Activated T-helper 17 cell treated with anti-CD3 and anti-CD28 coated beads, Interleukin-2, amount 50 U/mL, for 72 hours (primary cell): ENCODE measurements around the gene TASP1. TPM values are rescaled to one million over a fixed set of nuclear protein-coding genes. Genes with fewer than 3 reads are reported as not detected.
"Not testable (repeated sequence)": the region's sequence is repeated elsewhere in the genome, so short reads cannot be mapped to it uniquely, and the experiment has no call there.

Experiments used
- ATAC-seq: fragments of 150-1000 bp; cut with Tn5 transposase; replicated peaks from 2 replicates; pipeline ENCODE4 v1.10.0; 2021; ENCODE audit warnings: mild to moderate bottlenecking, moderate library complexity
- H3K27ac Mint-ChIP-seq: one replicate; pipeline ENCODE4 v1.8.0; 2022; ENCODE audit warnings: mixed read lengths
- H3K27me3 Mint-ChIP-seq: one replicate; pipeline ENCODE4 v1.8.0; 2022; ENCODE audit warnings: mixed read lengths
- H3K36me3 Mint-ChIP-seq: one replicate; pipeline ENCODE4 v1.8.0; 2022; ENCODE audit warnings: low read depth, mild to moderate bottlenecking, mixed read lengths
- H3K4me1 Mint-ChIP-seq: one replicate; pipeline ENCODE4 v1.8.0; 2022; ENCODE audit warnings: mixed read lengths
- H3K4me3 Mint-ChIP-seq: one replicate; pipeline ENCODE4 v1.8.0; 2022; ENCODE audit warnings: mild to moderate bottlenecking, mixed read lengths
- H3K9me3 Mint-ChIP-seq: one replicate; pipeline ENCODE4 v1.8.0; 2022; ENCODE audit warnings: mixed read lengths
- total RNA-seq, 2 donors: library from RNA; stranded (reverse); gene quantifications; one replicate each; pipeline ENCODE4 v1.2.3, GENCODE V29; 2022

Gene TASP1
- total RNA-seq, 2 donors from 2014 or later: 8.6 to 11.2 TPM

GRCh38 chr20:13517831-13518230, 120.9 kb downstream of the TASP1 start:
- peaks cover 19% of the 10 kb centered on the region for H3K9me3 Mint-ChIP-seq
- H3K27me3 Mint-ChIP-seq: no peaks in the 10 kb centered on the region
- no peak for ATAC-seq
- H3K4me3 Mint-ChIP-seq: no peak overlapping the region
- H3K27ac Mint-ChIP-seq: no peak overlapping the region
- H3K36me3 Mint-ChIP-seq: peaks cover 51% of the 10 kb centered on the region
- no peaks in the 10 kb centered on the region for H3K4me1 Mint-ChIP-seq

GRCh38 chr20:13515796-13516558, 122.8 kb downstream of the TASP1 start:
- ATAC-seq: no peak
- Mint-ChIP-seq H3K4me3 (no peak overlapping the region), H3K27ac (no peak overlapping the region), H3K27me3 (no peaks in the 10 kb centered on the region), H3K4me1 (no peaks in the 10 kb centered on the region), H3K9me3 (peaks cover 9% of the 10 kb centered on the region), H3K36me3 (peaks cover 46% of the 10 kb centered on the region)

GRCh38 chr20:13515291-13515690, 123.4 kb downstream of the TASP1 start:
- H3K27ac Mint-ChIP-seq: no peak overlapping the region
- H3K27me3 Mint-ChIP-seq: no peaks in the 10 kb centered on the region
- H3K4me3 Mint-ChIP-seq: no peak overlapping the region
- H3K9me3 Mint-ChIP-seq: peaks cover 9% of the 10 kb centered on the region
- no peak for ATAC-seq
- peaks cover 46% of the 10 kb centered on the region for H3K36me3 Mint-ChIP-seq
- H3K4me1 Mint-ChIP-seq: no peaks in the 10 kb centered on the region

DNA sequence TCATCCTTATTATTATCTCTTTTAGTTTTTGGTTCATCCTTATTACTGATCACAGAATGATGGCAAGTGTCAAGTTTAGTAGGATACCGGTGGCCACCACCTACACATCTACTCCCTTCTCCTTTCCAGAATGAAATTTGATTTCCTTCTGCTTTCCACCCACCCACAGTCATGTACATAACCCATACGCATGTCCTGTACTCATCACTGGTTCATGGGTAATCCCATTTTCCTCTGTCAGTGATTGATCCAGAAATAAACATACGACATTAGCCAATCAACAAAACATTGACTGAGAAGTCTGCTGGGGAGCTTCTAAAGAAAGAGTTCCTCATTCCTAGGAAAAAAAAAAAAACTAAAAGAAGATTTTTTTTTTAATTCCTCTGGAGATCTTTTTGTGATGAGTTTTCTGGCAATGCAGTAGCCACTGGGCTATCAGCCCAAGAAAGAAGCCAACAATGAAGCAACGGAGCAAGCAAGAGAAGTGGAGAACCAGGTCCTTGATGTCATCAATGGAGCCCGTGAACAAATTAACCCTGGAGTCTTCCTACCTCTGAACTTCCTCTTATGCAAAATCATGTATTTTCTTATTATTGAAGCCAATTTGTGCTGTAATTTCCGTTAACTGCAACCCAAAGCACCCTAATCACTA, 127.8 kb downstream of the TASP1 start:
- no peak overlapping the region for H3K27ac Mint-ChIP-seq
- no peak for ATAC-seq
- H3K4me3 Mint-ChIP-seq: no peak overlapping the region
- H3K4me1 Mint-ChIP-seq: no peaks in the 10 kb centered on the region
- H3K9me3 Mint-ChIP-seq: peaks cover 13% of the 10 kb centered on the region
- peaks cover 52% of the 10 kb centered on the region for H3K36me3 Mint-ChIP-seq
- H3K27me3 Mint-ChIP-seq: no peaks in the 10 kb centered on the region

DNA sequence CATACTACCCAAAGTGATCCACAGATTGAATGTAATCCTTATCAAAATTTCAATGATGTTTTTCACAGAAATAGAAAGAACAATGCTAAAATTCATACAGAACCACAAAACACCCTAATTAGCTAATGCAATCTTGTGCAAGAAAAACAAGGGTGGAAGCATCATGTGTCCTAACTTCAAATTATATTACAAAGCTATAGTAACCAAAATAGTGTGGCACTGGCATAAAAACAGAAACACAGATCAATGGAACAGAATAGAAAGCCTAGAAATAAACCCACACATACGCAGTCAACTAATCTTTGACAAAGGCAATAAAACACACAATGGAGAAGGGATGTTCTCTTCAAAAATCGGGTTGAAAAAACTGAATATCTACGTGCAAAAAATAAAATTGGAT, 131.1 kb downstream of the TASP1 start:
- no peaks in the 10 kb centered on the region for H3K27me3 Mint-ChIP-seq
- no peak overlapping the region for H3K4me3 Mint-ChIP-seq
- H3K27ac Mint-ChIP-seq: no peak overlapping the region
- H3K36me3 Mint-ChIP-seq: peaks cover 62% of the 10 kb centered on the region
- no peak for ATAC-seq
- H3K9me3 Mint-ChIP-seq: peaks cover 15% of the 10 kb centered on the region
- no peaks in the 10 kb centered on the region for H3K4me1 Mint-ChIP-seq

DNA sequence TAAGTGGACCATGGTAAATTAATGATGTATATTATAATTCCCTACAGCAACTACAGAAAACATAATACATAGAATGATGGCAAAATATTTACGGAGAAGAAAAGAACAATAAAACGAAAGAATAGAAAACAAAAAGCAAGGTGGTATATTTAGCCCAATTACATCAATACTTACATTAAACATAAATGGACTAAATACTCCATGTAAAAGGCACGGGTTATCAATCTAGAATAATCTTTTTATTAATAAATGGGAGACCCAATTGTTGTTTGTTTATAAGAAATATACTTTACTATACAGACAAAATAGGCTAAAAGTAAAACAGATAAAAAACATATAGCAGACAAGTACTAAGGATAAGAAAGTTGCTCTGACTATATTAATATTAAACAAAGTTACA, 137.2 kb downstream of the TASP1 start:
- H3K27ac Mint-ChIP-seq: no peak overlapping the region
- no peak for ATAC-seq
- H3K36me3 Mint-ChIP-seq: peaks cover 68% of the 10 kb centered on the region
- no peaks in the 10 kb centered on the region for H3K4me1 Mint-ChIP-seq
- no peaks in the 10 kb centered on the region for H3K27me3 Mint-ChIP-seq
- no peak overlapping the region for H3K4me3 Mint-ChIP-seq
- peaks cover 16% of the 10 kb centered on the region for H3K9me3 Mint-ChIP-seq

DNA sequence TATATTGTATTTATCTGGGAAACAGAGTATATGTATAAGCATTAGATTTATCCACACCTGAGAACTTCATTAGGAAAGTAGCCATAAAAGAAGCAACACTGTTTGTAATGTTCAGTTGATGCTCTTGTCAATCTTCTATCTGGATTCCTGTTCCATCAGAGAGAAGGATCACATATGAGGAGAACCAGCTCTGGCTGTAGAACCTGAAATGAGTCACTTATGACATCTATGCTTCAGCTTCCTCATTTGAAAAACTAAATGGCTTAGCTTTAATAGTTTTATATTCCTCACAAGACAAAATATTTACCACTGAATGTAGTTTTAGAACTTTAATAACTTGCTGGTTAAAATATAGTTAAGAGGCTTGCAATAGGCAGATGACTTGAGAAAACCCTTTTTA, 144.7 kb downstream of the TASP1 start:
- Mint-ChIP-seq H3K36me3 (peaks cover 10% of the 10 kb centered on the region), H3K27me3 (no peaks in the 10 kb centered on the region), H3K9me3 (no peaks in the 10 kb centered on the region), H3K4me3 (no peak overlapping the region), H3K4me1 (no peaks in the 10 kb centered on the region), H3K27ac (no peak overlapping the region)
- no peak for ATAC-seq

DNA sequence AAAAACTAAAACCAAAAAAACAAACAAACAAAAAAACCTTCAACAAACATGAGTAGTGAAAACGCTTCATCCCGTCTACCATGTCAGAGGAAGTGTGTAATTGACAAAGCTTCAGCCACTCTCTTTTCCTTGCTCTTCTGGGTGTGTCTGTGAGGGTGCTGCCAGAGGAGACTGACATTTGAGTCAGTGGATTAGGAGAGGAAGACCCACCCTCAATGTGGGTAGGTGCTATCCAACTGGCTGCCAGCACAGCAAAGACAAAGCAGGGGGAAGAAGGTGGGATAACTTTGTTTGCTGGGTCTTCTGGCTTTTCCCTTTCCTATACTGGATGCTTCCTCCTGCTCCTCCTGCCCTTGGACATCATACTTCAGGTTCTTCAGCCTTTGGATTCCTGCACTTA, 145.6 kb downstream of the TASP1 start:
- Mint-ChIP-seq H3K27me3 (no peaks in the 10 kb centered on the region), H3K4me1 (no peaks in the 10 kb centered on the region), H3K4me3 (no peak overlapping the region), H3K36me3 (peaks cover 5% of the 10 kb centered on the region), H3K27ac (no peak overlapping the region), H3K9me3 (no peaks in the 10 kb centered on the region)
- ATAC-seq: no peak

- Mint-ChIP-seq H3K27ac (no peak overlapping the region), H3K27me3 (no peaks in the 10 kb centered on the region), H3K36me3 (no peaks in the 10 kb centered on the region)
Observed at GRCh38 chr20:13492001-13492481, 146.7 kb downstream of the TASP1 start.

DNA sequence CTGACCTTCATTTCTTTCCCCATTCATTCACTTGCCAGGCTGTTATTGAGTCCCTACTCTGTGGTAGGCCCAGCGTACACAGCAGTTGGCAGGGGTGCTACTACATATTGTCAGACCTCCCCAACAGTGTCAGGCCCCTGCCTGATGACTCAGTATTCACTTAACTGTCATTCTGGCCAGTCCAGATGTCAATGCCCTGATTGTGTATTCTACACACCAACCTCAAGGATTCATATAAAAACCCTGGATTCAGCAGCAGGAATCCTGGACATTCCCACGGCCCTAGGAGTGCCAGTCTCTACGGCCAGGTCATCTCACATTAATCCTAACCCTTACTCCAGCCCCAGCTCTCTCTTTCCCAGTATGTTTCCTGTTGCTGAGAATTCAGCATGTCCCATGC, 151.5 kb downstream of the TASP1 start:
- H3K36me3 Mint-ChIP-seq: peaks cover 16% of the 10 kb centered on the region
- H3K9me3 Mint-ChIP-seq: no peaks in the 10 kb centered on the region
- no peaks in the 10 kb centered on the region for H3K4me1 Mint-ChIP-seq
- H3K27me3 Mint-ChIP-seq: no peaks in the 10 kb centered on the region
- no peak overlapping the region for H3K4me3 Mint-ChIP-seq
- no peak overlapping the region for H3K27ac Mint-ChIP-seq
- ATAC-seq: no peak

More at GRCh38 chr20:13492001-13492481, 146.7 kb downstream of the TASP1 start:
- no peaks in the 10 kb centered on the region for H3K9me3 Mint-ChIP-seq
- no peak for ATAC-seq
- no peaks in the 10 kb centered on the region for H3K4me1 Mint-ChIP-seq
- H3K4me3 Mint-ChIP-seq: no peak overlapping the region

DNA sequence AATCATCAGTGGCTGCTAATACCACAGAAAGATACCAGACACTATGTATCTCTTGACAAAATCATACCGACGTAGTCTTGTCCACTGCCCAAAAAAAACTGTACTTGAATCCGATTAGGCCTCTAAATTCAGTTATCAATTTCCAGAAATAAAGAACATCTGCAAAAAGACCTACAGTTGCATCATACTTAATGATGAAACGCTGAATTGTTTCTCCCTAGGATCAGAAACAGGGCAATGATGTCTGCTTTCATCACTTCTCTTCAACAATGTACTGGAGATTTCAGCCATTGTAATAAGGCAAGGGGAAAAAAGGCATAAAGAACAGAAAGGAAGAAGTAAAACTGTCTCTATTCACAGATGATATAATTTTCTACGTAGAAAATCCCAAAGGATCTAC, 152.0 kb downstream of the TASP1 start:
- H3K36me3 Mint-ChIP-seq: peaks cover 21% of the 10 kb centered on the region
- H3K9me3 Mint-ChIP-seq: no peaks in the 10 kb centered on the region
- H3K27me3 Mint-ChIP-seq: no peaks in the 10 kb centered on the region
- ATAC-seq: no peak
- H3K4me1 Mint-ChIP-seq: no peaks in the 10 kb centered on the region
- H3K4me3 Mint-ChIP-seq: no peak overlapping the region
- no peak overlapping the region for H3K27ac Mint-ChIP-seq

DNA sequence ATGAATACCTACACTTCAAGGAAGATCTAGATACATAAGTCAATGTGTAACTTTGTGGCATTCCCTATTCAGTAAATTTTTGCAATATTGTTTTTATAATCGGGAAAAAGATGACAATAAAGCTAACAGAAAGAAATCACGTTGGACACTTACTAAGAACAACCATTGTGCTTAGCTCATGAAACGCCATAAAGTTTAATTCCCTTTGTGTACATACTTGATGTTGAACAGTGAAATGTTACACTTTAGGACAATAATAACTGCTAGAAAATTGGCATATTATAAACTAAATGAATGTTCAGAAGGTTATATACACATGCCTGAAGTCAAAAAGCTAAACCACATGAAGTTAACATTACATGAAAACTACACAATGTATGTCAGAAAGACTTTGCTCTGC, 153.2 kb downstream of the TASP1 start:
- Mint-ChIP-seq H3K27ac (no peak overlapping the region), H3K36me3 (peaks cover 32% of the 10 kb centered on the region), H3K4me3 (no peak overlapping the region), H3K4me1 (no peaks in the 10 kb centered on the region), H3K9me3 (peaks cover 3% of the 10 kb centered on the region), H3K27me3 (no peaks in the 10 kb centered on the region)
- no peak for ATAC-seq

DNA sequence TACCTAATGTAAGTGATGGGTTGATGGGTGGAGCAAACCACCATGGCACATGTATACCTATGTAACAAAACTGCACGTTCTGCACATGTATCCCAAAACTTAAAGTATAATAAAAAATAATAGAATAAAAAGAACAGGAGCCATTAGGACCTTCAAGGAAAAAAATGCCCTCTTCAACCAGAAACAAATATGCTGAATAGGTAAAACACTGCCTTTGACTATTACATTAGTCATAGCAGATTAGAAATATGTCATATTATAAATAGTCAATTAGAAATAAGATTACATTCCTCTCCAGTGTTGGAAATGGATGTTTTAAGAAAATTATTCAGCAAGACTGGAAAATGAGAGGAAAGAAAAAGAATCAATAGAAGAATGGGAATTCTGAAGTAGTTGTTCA, 153.7 kb downstream of the TASP1 start:
- not testable (repeated sequence) for ATAC-seq, H3K9me3 Mint-ChIP-seq, H3K4me3 Mint-ChIP-seq, H3K4me1 Mint-ChIP-seq, H3K27ac Mint-ChIP-seq, H3K27me3 Mint-ChIP-seq
- H3K36me3 Mint-ChIP-seq: peaks cover 34% of the 10 kb centered on the region

- H3K27me3 Mint-ChIP-seq, H3K9me3 Mint-ChIP-seq, H3K27ac Mint-ChIP-seq, H3K4me1 Mint-ChIP-seq, ATAC-seq, H3K4me3 Mint-ChIP-seq: not testable (repeated sequence)
- H3K36me3 Mint-ChIP-seq: peaks cover 40% of the 10 kb centered on the region
Observed at GRCh38 chr20:13483472-13483871, 155.3 kb downstream of the TASP1 start.

DNA sequence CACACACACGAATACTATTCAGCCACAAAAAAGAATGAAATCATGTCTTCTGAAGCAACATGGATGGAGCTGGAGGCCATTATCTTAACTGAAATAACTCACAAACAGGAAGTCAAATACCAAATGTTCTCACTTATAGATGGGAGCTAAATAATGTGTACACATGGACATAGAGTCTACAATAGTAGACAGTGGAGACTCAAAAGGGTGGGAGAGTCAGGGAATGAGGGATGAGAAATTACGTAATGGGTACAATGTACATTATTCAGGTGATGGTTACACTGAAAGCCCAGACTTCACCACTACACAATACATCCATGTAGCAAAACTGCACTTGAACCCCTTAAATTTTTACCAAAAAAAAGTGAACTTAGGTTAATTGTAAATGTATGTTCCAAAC, 160.4 kb downstream of the TASP1 start:
- Mint-ChIP-seq H3K4me1 (no peaks in the 10 kb centered on the region), H3K9me3 (peaks cover 3% of the 10 kb centered on the region), H3K36me3 (peaks cover 41% of the 10 kb centered on the region), H3K27ac (no peak overlapping the region), H3K27me3 (no peaks in the 10 kb centered on the region), H3K4me3 (no peak overlapping the region)
- ATAC-seq: no peak
